ENCODE results near the gene CEMIP.
A peak's percentile ranks its signal among the peaks of the same experiment; 100 is the strongest.

CEMIP gene

DNA sequence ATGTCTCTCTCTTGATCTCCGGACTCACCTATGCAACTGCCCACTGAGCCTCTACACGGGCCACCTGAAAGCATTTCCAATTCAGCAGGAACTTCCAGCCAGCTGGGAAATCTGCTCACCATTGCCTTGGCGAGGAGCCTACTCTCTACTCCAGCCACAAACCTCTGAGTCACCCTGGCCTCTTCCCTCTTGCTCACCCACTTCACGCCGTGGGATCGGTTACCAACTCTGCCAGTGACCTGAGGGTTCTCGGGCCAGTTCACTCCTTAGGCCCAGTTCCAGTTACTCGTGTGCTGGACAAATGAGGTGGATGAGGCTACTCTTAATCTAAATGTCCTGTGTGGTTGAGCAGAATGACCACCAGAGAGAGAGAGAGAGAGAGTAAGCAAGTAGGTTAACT, 70.1 kb downstream of the CEMIP start:
- H3K4me3 ChIP-seq (replicated peaks in 1 of 2; ENCODE audit: low read depth in 2 of 2, low read length in 2 of 2) = no peak overlapping the region
- TF ChIP-seq, protein P1, sequence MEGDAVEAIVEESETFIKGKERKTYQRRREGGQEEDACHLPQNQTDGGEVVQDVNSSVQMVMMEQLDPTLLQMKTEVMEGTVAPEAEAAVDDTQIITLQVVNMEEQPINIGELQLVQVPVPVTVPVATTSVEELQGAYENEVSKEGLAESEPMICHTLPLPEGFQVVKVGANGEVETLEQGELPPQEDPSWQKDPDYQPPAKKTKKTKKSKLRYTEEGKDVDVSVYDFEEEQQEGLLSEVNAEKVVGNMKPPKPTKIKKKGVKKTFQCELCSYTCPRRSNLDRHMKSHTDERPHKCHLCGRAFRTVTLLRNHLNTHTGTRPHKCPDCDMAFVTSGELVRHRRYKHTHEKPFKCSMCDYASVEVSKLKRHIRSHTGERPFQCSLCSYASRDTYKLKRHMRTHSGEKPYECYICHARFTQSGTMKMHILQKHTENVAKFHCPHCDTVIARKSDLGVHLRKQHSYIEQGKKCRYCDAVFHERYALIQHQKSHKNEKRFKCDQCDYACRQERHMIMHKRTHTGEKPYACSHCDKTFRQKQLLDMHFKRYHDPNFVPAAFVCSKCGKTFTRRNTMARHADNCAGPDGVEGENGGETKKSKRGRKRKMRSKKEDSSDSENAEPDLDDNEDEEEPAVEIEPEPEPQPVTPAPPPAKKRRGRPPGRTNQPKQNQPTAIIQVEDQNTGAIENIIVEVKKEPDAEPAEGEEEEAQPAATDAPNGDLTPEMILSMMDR (IDR thresholded peaks at IDR 0.05; ENCODE audit: low read depth, low read length) = no peak
- DNase-seq (ENCODE audit: low read depth in 2 of 2) = peak; percentile 79 to 87

DNA sequence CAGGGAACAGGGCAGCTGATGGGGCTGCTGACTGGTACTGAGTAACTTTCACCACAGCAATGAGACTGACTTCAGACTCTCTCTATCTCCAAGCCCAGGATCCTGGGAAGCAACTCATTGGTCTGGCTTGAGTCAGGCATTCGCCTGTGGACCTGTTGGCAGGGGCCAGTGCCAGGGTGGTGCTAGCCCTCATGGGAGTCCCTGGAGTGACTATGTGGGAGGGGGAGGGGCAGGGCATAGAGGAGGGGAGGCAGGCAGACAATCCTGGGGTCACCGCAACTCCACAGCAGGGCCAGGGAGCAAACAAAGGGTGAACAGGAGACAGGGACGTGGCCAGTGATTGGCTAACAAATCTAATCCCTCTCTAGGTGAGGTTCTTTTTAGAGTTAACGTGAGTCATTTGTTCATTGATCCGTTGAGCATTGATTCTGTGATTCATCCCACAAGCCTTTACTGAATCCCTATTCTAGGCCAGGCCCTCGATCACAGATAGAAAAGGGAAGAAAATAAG, 71.8 kb downstream of the CEMIP start:
- TF ChIP-seq, protein P1 (IDR thresholded peaks at IDR 0.05; ENCODE audit: low read depth, low read length) = no peak
- H3K4me3 ChIP-seq (replicated peaks in 1 of 2; ENCODE audit: low read depth in 2 of 2, low read length in 2 of 2) = no peak overlapping the region
- DNase-seq (ENCODE audit: low read depth in 2 of 2) = no peak

GRCh38 chr15:80852676-80853075, 73.5 kb downstream of the CEMIP start:
- TF ChIP-seq, protein P1 (IDR thresholded peaks at IDR 0.05; ENCODE audit: low read depth, low read length) = no peak
- H3K4me3 ChIP-seq (replicated peaks in 1 of 2; ENCODE audit: low read depth in 2 of 2, low read length in 2 of 2) = no peak overlapping the region
- DNase-seq (ENCODE audit: low read depth in 2 of 2) = no peak

- H3K4me3 ChIP-seq (replicated peaks in 1 of 2; ENCODE audit: low read depth in 2 of 2, low read length in 2 of 2) = no peak overlapping the region
- no peak for DNase-seq (ENCODE audit: low read depth in 2 of 2)
- TF ChIP-seq, protein P1 (IDR thresholded peaks at IDR 0.05; ENCODE audit: low read depth, low read length) = no peak
These were observed 74.9 kb downstream of the CEMIP start for GRCh38 chr15:80854104-80854503.

- no peak overlapping the region for H3K4me3 ChIP-seq (replicated peaks in 1 of 2; ENCODE audit: low read depth in 2 of 2, low read length in 2 of 2)
- TF ChIP-seq, protein P1 (IDR thresholded peaks at IDR 0.05; ENCODE audit: low read depth, low read length) = no peak
- DNase-seq (ENCODE audit: low read depth in 2 of 2) = no peak
These were observed 76.0 kb downstream of the CEMIP start for GRCh38 chr15:80855206-80855605.

DNA sequence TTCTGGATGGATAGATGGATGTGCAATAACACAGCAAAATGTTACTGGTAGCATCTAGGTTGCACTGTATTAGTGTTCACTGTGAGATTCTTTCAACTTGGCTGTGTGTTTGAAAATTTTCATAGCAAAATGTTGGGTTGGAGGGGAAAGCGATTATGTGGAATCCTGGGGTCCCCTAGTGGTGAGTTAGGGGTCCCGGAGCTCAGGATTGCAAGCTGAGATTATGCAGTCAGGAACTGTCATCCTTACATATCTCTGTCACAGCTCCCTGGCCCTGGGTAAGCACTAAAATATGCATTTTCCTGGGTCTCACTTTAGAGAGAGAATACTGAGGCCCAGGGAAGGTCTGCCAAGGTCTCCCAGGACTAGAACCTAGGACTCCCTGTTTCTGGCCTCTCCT, 77.2 kb downstream of the CEMIP start:
- DNase-seq (ENCODE audit: low read depth in 2 of 2) = no peak
- H3K4me3 ChIP-seq (replicated peaks in 1 of 2; ENCODE audit: low read depth in 2 of 2, low read length in 2 of 2) = no peak overlapping the region
- TF ChIP-seq, protein P1 (IDR thresholded peaks at IDR 0.05; ENCODE audit: low read depth, low read length) = no peak

DNA sequence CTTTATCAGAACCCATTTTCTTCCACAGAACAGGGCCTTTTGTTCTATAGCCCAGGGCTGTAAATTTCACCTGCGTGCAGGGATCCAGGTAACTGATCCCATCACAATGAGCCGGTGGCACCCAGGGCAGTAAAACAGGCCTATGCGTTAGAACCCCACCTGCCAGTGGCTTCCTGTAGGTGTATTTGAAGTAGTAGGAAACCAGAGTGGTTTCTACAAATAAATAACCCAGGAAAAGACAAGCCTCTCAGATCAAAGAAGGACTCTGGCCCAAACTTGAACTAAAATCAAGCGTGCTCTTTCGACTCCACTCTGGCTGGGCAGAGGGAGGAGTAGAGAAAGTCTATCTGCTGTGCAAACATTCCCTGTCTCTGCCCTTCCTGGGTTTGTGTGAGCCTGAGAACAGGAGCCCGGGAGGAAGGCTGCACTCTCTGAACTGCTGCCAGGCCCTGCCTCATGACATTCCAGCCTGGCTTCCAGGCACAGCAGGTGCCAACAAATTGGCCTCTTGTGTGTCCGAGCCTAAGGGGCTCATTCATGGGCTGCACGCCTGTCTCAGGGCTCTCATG, 77.7 kb downstream of the CEMIP start:
- TF ChIP-seq, protein P1 (IDR thresholded peaks at IDR 0.05; ENCODE audit: low read depth, low read length) = no peak
- DNase-seq (ENCODE audit: low read depth in 2 of 2) = peak in 1 of 2 donors; percentile 57
- H3K4me3 ChIP-seq (replicated peaks in 1 of 2; ENCODE audit: low read depth in 2 of 2, low read length in 2 of 2) = no peak overlapping the region

Measured in cardiac fibroblast (primary cell).